ENCODE data around the gene DHX35.
"Not testable (repeated sequence)": the region's sequence is repeated elsewhere in the genome, so short reads cannot be mapped to it uniquely, and the experiment has no call there.

The DHX35 gene

GRCh38 chr20:38979434-38979833 lies 17.3 kb downstream of the DHX35 start:
- DNase-seq (ENCODE audit: low spot score), result no peak

- DNase-seq (ENCODE audit: low spot score), result no peak
Measured at GRCh38 chr20:38979842-38980241, 17.7 kb downstream of the DHX35 start.

DNA sequence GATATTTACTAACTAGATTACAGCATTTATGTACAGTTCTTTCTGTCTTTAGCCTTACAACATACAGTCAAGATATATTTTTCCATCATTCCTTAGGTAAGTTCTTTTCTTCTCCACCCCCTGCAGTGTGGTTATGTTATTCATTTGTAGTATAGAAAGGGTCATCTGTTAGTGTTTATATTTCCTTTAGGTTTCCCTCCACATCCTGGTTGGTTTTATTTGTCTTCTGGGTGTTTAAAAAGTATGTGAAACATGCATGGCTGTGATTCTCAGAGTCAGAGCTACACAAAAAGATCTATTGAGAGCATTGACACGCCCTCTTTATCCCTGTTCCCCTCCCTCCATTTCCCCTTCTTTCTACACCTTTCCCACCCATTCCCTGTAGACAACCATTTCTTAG lies 20.1 kb downstream of the DHX35 start:
- no peak for DNase-seq (ENCODE audit: low spot score)

GRCh38 chr20:38985060-38985459 lies 22.9 kb downstream of the DHX35 start:
- DNase-seq (ENCODE audit: low spot score), result no peak

GRCh38 chr20:38985603-38986170 lies 23.5 kb downstream of the DHX35 start:
- DNase-seq (ENCODE audit: low spot score), result no peak

DNA sequence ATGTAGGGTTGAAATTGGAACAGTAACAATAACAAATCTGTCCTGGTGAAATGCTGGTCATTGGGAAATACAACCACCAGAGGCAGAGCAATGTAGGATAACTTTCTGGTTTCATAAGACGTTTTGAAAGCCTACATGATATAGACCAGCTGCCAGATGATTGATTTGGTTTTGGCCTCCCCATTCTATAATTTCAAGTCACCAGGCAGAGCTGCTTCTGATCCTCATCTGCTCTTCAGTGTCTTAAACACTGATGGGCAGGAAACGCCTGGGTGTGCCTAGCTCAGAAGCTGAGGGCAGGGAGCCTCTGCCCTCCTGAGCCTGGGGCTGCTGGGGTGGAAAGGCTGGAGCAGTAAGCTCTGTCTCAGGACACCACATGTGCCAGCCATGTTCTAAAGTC lies 24.5 kb downstream of the DHX35 start:
- DNase-seq (ENCODE audit: low spot score), result no peak

GRCh38 chr20:38987777-38988176 lies 25.6 kb downstream of the DHX35 start:
- no peak for DNase-seq (ENCODE audit: low spot score)

DNA sequence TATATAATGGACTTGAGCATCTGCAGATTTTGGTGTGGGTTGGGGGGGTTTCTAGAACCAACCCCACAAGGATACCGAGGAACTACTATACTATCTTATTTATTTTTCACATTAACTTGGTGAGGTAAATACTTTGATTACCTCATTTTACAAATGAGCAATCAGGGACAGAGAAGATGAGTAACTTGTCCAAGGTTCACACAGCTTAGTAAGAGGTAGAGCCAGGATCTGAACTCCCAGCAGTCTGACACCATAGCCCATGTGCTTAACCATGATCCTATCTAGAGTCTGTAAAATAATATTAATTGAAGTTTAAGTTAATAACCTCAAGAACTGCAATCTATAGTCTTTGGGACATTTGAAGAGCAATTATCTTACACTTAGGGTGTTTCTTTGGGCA lies 28.6 kb downstream of the DHX35 start:
- no peak for DNase-seq (ENCODE audit: low spot score)

- DNase-seq (ENCODE audit: low spot score), result no peak
Measured at GRCh38 chr20:38991814-38992704, 29.9 kb downstream of the DHX35 start.

DNA sequence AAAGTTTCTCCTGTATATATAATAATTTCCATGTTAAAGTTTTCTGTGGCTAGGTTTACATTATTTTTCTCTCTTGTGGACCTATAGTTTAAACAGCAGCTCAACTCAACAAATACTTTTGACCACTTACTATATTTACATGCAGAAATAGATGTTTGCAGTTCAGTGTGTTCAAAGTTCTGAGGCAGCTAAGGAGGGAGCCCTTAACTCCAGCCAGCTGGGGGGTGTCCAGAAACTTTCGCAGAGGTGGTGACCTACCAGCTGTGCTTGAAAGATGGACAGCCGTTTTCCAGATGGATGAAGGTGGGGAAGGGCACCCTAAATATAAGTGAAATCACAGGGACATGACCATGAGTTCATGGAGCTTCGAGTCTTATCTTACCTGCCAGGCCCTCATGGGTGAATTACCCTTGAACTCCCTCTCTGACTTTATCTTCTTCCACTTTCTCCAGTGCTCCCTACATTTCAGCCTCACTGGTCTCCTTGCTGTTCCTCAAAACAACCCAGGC lies 33.4 kb downstream of the DHX35 start:
- no peak for DNase-seq (ENCODE audit: low spot score)

DNA sequence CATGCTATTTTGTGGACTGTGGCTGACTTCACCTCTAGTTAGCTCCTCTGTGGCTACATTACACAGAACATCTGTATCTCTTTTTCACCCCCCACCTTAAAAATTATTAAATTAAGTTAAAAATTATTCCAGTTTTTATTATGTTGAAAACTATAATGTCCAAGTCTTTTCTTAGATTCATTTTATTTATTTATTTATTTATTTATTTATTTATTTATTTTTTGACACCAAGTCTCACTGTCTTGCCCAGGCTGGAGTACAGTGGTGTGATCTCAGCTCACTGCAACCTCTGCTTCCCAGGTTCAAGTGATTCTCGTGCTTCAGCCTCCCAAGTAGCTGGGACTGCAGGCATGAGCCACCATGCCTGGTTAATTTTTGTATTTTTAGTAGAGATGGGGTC lies 34.7 kb downstream of the DHX35 start:
- DNase-seq (ENCODE audit: low spot score), result not testable (repeated sequence)

DNA sequence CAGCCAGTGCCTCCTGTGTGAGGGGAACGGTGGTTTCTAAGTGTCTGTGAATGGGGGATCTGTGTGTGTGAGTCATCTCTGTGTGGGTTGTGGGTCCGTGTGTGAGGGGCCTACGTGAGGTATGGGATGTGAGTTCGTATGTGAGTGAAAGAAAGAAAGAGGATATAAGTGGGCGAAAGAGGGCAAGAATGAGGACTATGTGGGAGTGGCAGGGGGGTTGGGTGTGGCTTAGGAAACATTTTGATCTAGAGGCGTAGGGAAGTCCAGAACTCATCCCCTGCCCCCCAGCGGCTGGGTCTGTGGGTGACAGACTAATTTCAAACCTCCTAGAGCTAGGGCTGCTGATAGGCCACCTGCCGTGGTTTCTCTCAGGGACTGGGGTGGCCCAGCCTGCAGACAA lies 35.5 kb downstream of the DHX35 start:
- no peak for DNase-seq (ENCODE audit: low spot score)

- no peak for DNase-seq (ENCODE audit: low spot score)
Measured at GRCh38 chr20:38999217-38999616, 37.1 kb downstream of the DHX35 start.

- DNase-seq (ENCODE audit: low spot score), result no peak
Measured at GRCh38 chr20:38999965-39000910, 38.1 kb downstream of the DHX35 start.

DNA sequence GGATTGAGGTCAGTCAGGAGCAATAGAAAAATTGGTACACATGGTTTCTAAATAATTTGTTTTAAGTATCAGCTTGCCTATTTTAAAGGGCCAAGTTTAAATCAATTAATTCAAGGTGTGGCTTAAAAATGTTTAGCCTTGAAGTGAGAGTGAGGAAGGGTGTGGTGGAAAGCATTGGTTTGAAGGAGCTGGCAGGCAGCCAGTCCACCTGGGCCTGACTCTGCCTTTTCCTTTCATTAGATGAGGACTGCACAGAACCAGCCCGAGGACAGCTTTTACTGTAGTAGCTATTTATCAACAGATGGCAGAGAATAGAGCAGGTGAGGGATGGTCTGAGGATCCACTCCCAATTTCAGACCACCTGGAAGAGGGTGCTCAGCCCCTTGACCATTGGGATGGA lies 42.4 kb downstream of the DHX35 start:
- no peak for DNase-seq (ENCODE audit: low spot score)

DNA sequence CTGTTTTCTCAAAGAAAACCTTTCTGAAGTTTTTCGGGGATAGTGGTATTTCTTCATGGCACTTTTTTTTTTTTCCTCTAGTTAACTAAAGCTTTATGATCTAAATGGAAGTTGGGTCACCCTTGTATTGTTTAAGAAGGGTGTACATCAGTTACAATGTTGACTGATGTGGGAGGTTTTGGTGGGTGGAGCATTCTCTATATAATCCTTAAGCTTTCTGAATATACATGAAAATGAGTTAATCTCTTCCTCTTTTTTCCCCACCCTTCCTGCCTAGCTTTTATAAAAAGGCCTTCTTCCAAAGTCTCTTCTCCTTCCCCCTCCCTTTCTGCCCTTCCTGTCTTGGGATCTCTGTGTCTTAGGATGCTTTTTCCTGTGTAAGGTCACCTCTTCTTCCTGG lies 47.2 kb downstream of the DHX35 start:
- DNase-seq (ENCODE audit: low spot score), result no peak

DNA sequence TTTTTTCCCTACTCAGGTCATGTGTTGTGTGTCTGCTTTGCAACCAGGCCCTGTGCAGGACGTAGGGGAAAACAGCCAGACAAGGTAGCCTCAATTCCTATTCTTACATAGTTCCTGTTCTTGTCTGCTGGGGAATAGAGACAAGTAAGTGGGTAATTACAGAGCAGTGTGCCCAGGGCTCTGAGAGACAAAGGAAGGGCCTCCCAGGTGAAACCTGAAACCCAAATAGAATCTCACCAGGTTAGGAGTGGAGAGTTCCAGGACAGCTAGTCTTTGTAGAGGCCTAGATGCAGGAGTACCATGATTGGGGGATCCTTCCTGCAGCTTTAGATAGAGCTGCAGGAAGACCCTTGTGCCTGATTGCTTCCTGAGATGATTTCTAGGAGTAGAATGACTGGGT lies 48.4 kb downstream of the DHX35 start:
- DNase-seq (ENCODE audit: low spot score), result no peak

- no peak for DNase-seq (ENCODE audit: low spot score)
Measured at GRCh38 chr20:39013662-39014109, 51.5 kb downstream of the DHX35 start.

GRCh38 chr20:39016041-39016440 lies 53.9 kb downstream of the DHX35 start:
- DNase-seq (ENCODE audit: low spot score), result no peak

GRCh38 chr20:39016506-39016905 lies 54.4 kb downstream of the DHX35 start:
- no peak for DNase-seq (ENCODE audit: low spot score)

GRCh38 chr20:39019027-39019426 lies 56.9 kb downstream of the DHX35 start:
- DNase-seq (ENCODE audit: low spot score), result no peak

GRCh38 chr20:39019805-39020325 lies 57.7 kb downstream of the DHX35 start:
- DNase-seq (ENCODE audit: low spot score), result no peak
